OCI-LY3 (cell line): ENCODE measurements around the gene GIN1.
"Not testable (repeated sequence)": the region's sequence is repeated elsewhere in the genome, so short reads cannot be mapped to it uniquely, and the experiment has no call there.

Experiments
- H2AFZ ChIP-seq: fragments of 200-600, 300-600 bp; shearing (Covaris generic); 2 replicates; pipeline ENCODE4 v1.6.0; 2014; ENCODE audit warnings: antibody characterized with exemption, low read depth, low read length
- H3K27ac ChIP-seq: fragments of 200-600, 300-600 bp; sonication (generic); 2 replicates; pipeline ENCODE4 v1.5.1; 2014; ENCODE audit warnings: mild to moderate bottlenecking, low read length, moderate library complexity, mixed read lengths
- H3K27me3 ChIP-seq: fragments of 200-600, 300-600 bp; sonication (generic); 2 replicates; pipeline ENCODE4 v1.6.1; 2014; ENCODE audit warnings: low read depth, low read length, mixed read lengths
- H3K36me3 ChIP-seq: fragments of 200-600, 300-600 bp; sonication (generic); replicated peaks from 2 replicates; pipeline ENCODE3; 2014; ENCODE audit warnings: low read depth, low read length, mixed read lengths
- H3K4me1 ChIP-seq: fragments of 300-600, 200-600 bp; sonication (generic); 2 replicates; pipeline ENCODE4 v1.6.1; 2014; ENCODE audit warnings: low read length, mixed read lengths
- H3K4me2 ChIP-seq: fragments of 200-600, 300-600 bp; sonication (generic); 2 replicates; pipeline ENCODE4 v1.6.1; 2014; ENCODE audit warnings: low read length, mixed read lengths
- H3K4me3 ChIP-seq: fragments of 300-600, 200-600 bp; sonication (generic); 2 replicates; pipeline ENCODE4 v1.5.1; 2014; ENCODE audit warnings: antibody characterized with exemption, mild to moderate bottlenecking, low read length, moderate library complexity
- H3K79me2 ChIP-seq: fragments of 300-600, 200-600 bp; shearing (Covaris generic); 2 replicates; pipeline ENCODE4 v1.6.1; 2014; ENCODE audit warnings: mild to moderate bottlenecking, low read length, mixed read lengths
- H3K9ac ChIP-seq: fragments of 300-600, 200-600 bp; shearing (Covaris generic); 2 replicates; pipeline ENCODE4 v1.6.0; 2014; ENCODE audit warnings: mild to moderate bottlenecking, low read length, moderate library complexity
- H3K9me3 ChIP-seq: fragments of 200-600, 300-600 bp; shearing (Covaris generic); 2 replicates; pipeline ENCODE4 v1.6.1; 2014; ENCODE audit warnings: low read length, mixed read lengths; ENCODE audit not compliant: insufficient read depth
- H4K20me1 ChIP-seq: fragments of 200-600, 300-600 bp; sonication (generic); 2 replicates; pipeline ENCODE4 v1.6.1; 2016; ENCODE audit warnings: low read length, mixed read lengths; ENCODE audit not compliant: insufficient read depth
- EZH2phosphoT487 ChIP-seq: fragments of 200-600 bp; shearing (Covaris generic); IDR thresholded peaks from 2 replicates; pipeline ENCODE4 v1.6.1; 2018; ENCODE audit warnings: antibody characterized with exemption, mixed run types, low read depth
- TF ChIP-seq, protein P1 (sequence below): fragments of 200-600, 300-600 bp; sonication (generic); IDR thresholded peaks from 2 replicates; pipeline ENCODE4 v1.5.1; 2014; ENCODE audit warnings: antibody characterized with exemption, low read length, low read depth

GIN1 gene

DNA sequence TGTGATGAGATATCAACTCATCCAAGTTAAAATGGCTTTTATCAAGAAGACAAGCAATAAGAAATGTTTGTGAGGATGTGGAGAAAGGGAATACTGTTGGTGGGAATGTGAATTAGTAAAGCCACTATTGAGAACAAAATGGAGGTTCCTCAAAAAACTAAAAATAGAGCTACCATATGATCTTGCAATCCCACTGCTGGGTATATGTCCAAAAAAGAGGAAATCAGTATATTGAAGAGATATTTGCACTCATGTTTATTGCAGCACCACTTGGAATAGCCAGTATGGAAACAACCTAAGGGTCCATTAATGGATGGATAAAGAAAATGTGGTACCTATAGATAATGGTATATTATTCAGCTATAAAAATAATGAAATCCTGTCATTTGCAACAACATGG is 25.3 kb upstream of the GIN1 start:
- no peaks in the 10 kb centered on the region; the same call in 1 of the 2 replicates for H3K4me1 ChIP-seq

DNA sequence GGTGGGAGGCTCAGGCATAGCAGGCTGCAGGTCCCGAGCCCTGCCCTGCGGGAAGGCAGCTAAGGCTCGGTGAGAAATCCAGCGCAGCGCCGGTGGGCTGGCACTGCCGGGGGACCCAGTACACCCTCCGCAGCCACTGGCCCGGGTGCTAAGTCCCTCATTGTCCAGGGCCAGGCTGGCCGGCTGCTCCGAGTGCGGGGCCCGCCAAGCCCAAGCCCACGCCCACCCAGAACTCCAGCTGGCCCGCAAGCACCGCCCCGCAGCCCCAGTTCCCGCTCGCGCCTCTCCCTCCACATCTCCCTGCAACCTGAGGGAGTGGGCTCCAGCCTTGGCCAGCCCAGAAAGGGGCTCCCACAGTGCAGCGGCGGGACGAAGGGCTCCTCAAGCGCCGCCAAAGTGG is 22.2 kb upstream of the GIN1 start:
- H4K20me1 ChIP-seq, H3K27me3 ChIP-seq, H3K79me2 ChIP-seq, H3K9ac ChIP-seq, H3K27ac ChIP-seq, H3K4me2 ChIP-seq, H3K4me1 ChIP-seq, H3K4me3 ChIP-seq, H3K36me3 ChIP-seq, H2AFZ ChIP-seq, H3K9me3 ChIP-seq: not testable (repeated sequence)

More for the DNA sequence above, 25.3 kb upstream of the GIN1 start:
- Histone ChIP-seq H3K9ac (no peak overlapping the region), H3K36me3 (no peaks in the 10 kb centered on the region), H3K27me3 (no peaks in the 10 kb centered on the region), H3K27ac (no peak overlapping the region), H3K4me3 (no peak overlapping the region), H3K4me2 (no peak overlapping the region), H2AFZ (no peak overlapping the region), H3K79me2 (no peaks in the 10 kb centered on the region), H4K20me1 (no peaks in the 10 kb centered on the region), H3K9me3 (no peaks in the 10 kb centered on the region)
- TF ChIP-seq, protein P1, sequence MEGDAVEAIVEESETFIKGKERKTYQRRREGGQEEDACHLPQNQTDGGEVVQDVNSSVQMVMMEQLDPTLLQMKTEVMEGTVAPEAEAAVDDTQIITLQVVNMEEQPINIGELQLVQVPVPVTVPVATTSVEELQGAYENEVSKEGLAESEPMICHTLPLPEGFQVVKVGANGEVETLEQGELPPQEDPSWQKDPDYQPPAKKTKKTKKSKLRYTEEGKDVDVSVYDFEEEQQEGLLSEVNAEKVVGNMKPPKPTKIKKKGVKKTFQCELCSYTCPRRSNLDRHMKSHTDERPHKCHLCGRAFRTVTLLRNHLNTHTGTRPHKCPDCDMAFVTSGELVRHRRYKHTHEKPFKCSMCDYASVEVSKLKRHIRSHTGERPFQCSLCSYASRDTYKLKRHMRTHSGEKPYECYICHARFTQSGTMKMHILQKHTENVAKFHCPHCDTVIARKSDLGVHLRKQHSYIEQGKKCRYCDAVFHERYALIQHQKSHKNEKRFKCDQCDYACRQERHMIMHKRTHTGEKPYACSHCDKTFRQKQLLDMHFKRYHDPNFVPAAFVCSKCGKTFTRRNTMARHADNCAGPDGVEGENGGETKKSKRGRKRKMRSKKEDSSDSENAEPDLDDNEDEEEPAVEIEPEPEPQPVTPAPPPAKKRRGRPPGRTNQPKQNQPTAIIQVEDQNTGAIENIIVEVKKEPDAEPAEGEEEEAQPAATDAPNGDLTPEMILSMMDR = no peak
- no peak for TF ChIP-seq EZH2phosphoT487

GRCh38 chr5:103139264-103139865 is 19.4 kb upstream of the GIN1 start:
- no peak overlapping the region for H3K27ac ChIP-seq
- H3K4me3 ChIP-seq = no peak overlapping the region
- no peak overlapping the region for H2AFZ ChIP-seq
- no peaks in the 10 kb centered on the region for H3K9me3 ChIP-seq
- peaks cover 10% of the 10 kb centered on the region for H3K36me3 ChIP-seq
- H3K27me3 ChIP-seq = no peaks in the 10 kb centered on the region
- H4K20me1 ChIP-seq = no peaks in the 10 kb centered on the region
- no peak overlapping the region for H3K4me2 ChIP-seq
- no peak overlapping the region for H3K9ac ChIP-seq
- no peaks in the 10 kb centered on the region for H3K4me1 ChIP-seq
- no peak for TF ChIP-seq EZH2phosphoT487
- TF ChIP-seq, protein P1 = peak; percentile 83
- H3K79me2 ChIP-seq = no peaks in the 10 kb centered on the region

DNA sequence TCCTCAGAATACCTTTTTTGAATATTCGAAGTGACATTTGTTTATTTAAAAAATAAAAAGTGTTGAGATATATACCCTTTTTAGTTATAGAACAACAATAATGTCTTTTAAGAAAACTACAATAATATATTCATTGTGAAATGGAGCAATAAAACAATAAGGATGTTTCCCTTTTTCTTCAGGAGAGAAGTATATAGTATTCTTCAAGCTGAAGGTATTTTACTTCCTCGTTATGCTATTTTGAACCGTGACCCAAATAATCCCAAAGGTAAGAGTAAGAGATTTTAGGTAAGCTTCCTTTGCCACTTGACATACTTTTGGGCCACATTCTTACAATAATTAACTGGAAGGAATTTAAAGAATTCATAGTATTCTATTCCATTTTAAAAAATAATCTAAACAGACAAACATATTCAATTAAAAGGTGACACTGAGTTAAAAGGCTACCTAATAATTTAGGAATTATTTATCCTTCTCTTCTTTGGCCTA is 18.3 kb upstream of the GIN1 start:
- Histone ChIP-seq H3K4me2 (no peak overlapping the region), H3K9me3 (no peaks in the 10 kb centered on the region), H4K20me1 (no peaks in the 10 kb centered on the region), H3K36me3 (peaks cover 10% of the 10 kb centered on the region), H3K4me3 (no peak overlapping the region), H3K27ac (no peak overlapping the region), H2AFZ (no peak overlapping the region), H3K9ac (no peak overlapping the region), H3K79me2 (no peaks in the 10 kb centered on the region), H3K27me3 (no peaks in the 10 kb centered on the region), H3K4me1 (no peaks in the 10 kb centered on the region)
- no peak for TF ChIP-seq EZH2phosphoT487
- TF ChIP-seq, protein P1 = no peak
